SK-N-MC (cell line): Measurements from ENCODE around the gene KCNQ1OT1.

Experiments used
- EZH2 ChIP-seq: fragments of 200-600 bp; sonication (generic); IDR thresholded peaks from one replicate; pipeline ENCODE4 v1.6.1; 2017; ENCODE audit warnings: antibody characterized with exemption
- FOXP2 ChIP-seq: optimal IDR thresholded peaks from 2 replicates; pipeline ENCODE3; 2011; ENCODE audit warnings: mild to moderate bottlenecking, moderate library complexity; ENCODE audit not compliant: insufficient read depth; ENCODE audit errors: extremely low read length, control extremely low read depth
- POLR2AphosphoS5 ChIP-seq: IDR thresholded peaks from 2 replicates; pipeline ENCODE4 v1.6.1; 2012; ENCODE audit warnings: mild to moderate bottlenecking, low read depth, low read length, borderline replicate concordance

GRCh38 chr11:2703363-2704141 lies 3.8 kb upstream of the KCNQ1OT1 start:
- TF ChIP-seq EZH2 = no peak
- peak; percentile 60 for TF ChIP-seq POLR2AphosphoS5
- TF ChIP-seq FOXP2 = no peak
